ENCODE data around the gene MPP1. TPM values are rescaled to one million over a fixed set of nuclear protein-coding genes. Genes with fewer than 3 reads are reported as not detected.
"Not testable (repeated sequence)": the region's sequence is repeated elsewhere in the genome, so short reads cannot be mapped to it uniquely, and the experiment has no call there.

Gene MPP1
- total RNA-seq, 2 donors from 2014 or later: 29.5 to 37.1 TPM

DNA sequence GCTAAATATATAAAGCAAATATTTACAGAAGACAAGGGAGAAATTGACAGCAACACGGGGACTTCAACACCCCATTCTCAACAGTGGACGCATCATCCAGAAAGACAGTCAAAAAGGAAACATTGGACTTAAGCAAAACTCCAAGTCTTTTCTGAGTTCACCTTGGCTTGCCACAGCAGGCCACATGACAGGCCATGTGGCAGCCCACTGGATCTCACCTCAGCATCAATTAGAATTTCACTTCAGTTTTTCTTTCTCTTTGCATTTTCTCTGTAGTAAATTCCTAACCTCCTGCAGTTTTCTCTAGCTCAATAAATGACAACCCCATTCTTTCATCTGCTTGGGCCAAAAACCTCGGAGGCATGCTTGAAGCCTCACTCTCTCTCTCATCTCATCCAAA is 16.7 kb upstream of the MPP1 start:
- peaks cover 8% of the 10 kb centered on the region for H3K27me3 Mint-ChIP-seq (ENCODE audit: low read depth)

DNA sequence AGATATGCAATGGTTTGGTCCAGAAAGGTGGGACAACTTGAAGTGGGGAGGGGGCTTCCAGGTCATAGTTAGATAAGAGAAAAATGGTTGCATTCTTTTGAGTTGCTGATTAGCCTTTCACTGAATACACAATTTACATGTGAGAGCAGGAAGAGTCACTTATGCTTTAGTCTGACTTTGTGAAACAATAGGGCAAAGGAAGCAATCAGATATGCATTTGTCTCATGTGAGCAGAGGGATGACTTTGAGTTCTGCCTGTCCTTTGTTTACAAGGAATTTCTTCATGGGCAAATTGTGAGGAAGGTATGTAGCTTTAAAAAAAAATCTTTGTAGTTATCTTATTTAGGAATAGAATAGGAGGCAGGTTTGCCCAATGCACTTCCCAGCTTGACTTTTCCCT is 16.2 kb upstream of the MPP1 start:
- H3K27ac Mint-ChIP-seq: no peak overlapping the region
- no peak for DNase-seq
- peaks cover 8% of the 10 kb centered on the region for H3K27me3 Mint-ChIP-seq (ENCODE audit: low read depth)
- no peaks in the 10 kb centered on the region for H3K9me3 Mint-ChIP-seq
- no peak overlapping the region for H3K4me3 Mint-ChIP-seq
- no peaks in the 10 kb centered on the region for H3K4me1 Mint-ChIP-seq (ENCODE audit: low read depth)
- no peaks in the 10 kb centered on the region for H3K36me3 Mint-ChIP-seq (ENCODE audit: insufficient read depth in 2 of 2)
- no peak for ATAC-seq (replicated peaks in 1 of 2)

More for the DNA sequence above, 16.7 kb upstream of the MPP1 start:
- no peaks in the 10 kb centered on the region for H3K36me3 Mint-ChIP-seq (ENCODE audit: insufficient read depth in 2 of 2)
- no peak overlapping the region for H3K4me3 Mint-ChIP-seq
- H3K4me1 Mint-ChIP-seq (ENCODE audit: low read depth): no peaks in the 10 kb centered on the region
- ATAC-seq (replicated peaks in 1 of 2) (no peak), DNase-seq (no peak)
- H3K9me3 Mint-ChIP-seq: no peaks in the 10 kb centered on the region
- no peak overlapping the region for H3K27ac Mint-ChIP-seq

DNA sequence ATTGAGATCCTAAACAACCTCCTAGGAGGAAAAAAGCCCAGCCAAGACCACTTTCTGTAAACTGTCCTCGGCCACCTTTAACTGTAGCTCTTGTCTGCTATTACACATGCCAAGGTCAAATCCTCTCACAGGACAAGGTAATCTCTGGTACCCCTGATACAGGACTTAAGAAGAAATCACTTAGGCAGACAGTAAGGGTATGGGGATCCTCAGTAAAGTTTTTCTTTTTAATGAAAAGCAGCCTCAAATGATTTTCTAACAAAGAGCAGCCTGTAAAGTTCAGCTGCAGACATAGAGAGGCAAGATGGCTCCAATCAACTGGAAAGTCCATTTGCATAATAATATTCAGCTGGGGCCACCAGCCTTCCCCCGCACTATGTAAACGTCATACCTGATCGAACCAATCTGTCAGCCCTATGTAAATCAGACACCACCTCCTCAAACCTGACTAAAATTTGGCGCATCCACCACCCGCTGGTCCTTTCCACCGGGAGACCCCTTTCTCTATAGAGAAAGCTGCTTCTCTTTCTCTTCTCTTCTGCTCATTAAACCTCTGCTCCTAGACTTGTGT is 14.6 kb upstream of the MPP1 start:
- no peaks in the 10 kb centered on the region for H3K36me3 Mint-ChIP-seq (ENCODE audit: insufficient read depth in 2 of 2)

DNA sequence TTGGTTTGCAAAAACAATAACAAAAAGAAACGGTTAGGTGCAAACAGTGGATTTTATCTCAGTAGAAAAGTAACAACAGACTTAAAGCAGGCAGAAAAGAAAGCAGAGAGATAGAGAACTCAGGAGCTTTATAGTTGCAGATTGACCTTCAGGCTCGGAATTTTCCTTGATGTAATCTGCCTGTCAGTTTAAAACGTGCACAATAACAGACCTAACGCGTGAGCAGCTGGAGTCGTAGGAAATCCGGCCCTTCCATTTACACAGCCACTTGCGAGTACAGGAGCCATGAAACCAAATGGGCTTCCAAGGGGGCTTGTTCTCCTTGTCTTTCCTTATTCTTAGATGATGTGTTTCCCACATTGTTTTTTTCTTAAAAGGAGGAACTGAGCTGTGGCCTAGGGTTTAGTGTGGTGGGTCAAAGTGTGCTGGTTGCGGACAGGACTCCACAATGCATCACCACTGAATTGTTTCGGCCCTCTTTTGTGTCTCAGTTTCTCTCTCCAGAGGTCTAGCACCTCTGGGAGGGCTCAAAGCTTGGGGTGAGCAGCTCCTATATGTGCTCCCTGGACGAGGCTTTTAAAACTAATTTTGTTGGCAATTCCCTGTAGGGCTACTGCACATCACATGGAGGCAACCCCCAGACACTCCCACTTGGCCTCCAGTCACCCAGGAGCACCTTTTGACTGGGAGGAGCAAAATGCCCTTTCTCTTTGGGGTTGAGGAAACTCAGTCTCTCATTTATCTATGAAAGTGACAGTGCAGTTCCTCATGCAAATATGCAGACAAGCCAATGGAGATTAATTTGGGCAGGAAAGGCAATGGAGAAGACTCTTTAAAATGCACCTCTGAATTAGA is 13.9 kb upstream of the MPP1 start:
- Mint-ChIP-seq H3K4me3 (no peak overlapping the region), H3K36me3 (ENCODE audit: insufficient read depth in 2 of 2) (no peaks in the 10 kb centered on the region), H3K9me3 (no peaks in the 10 kb centered on the region), H3K27ac (no peak overlapping the region), H3K27me3 (ENCODE audit: low read depth) (peaks cover 17% of the 10 kb centered on the region), H3K4me1 (ENCODE audit: low read depth) (no peaks in the 10 kb centered on the region)
- ATAC-seq (replicated peaks in 1 of 2) (no peak), DNase-seq (no peak)

More for the DNA sequence above, 14.6 kb upstream of the MPP1 start:
- Mint-ChIP-seq H3K9me3 (no peaks in the 10 kb centered on the region), H3K4me1 (ENCODE audit: low read depth) (no peaks in the 10 kb centered on the region), H3K4me3 (no peak overlapping the region), H3K27me3 (ENCODE audit: low read depth) (peaks cover 17% of the 10 kb centered on the region), H3K27ac (no peak overlapping the region)
- DNase-seq (no peak), ATAC-seq (replicated peaks in 1 of 2) (no peak)

DNA sequence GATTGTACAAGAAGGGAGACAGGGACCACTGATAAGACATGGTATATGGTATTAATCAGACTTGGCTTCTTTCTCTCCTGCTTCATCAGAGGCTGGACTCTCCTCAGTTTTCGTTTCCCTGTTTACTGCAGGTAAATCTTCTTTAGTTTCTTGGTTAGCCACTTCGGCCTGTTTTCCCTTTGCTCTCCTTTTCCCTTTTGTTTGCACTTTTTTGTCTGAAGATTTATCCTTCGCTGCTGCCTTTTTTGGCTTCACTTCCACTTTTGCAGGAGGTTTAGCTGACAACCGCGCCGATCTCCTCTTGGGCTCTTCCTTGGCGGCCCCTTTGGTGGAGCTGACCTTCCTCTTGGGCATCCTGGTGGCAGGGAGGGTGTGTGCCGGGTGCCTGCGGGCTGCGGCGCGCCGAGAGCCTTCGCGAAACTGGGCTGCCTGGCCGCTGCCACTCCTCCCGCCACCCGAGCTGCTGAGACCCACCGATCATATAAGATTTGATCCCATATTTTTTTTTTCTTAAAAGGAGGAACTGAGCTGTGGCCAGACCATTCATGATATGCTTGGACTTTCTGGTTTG is 11.8 kb upstream of the MPP1 start:
- DNase-seq; H3K4me1 Mint-ChIP-seq (ENCODE audit: low read depth); H3K4me3 Mint-ChIP-seq; H3K36me3 Mint-ChIP-seq (ENCODE audit: insufficient read depth in 2 of 2); H3K9me3 Mint-ChIP-seq; H3K27ac Mint-ChIP-seq; ATAC-seq (replicated peaks in 1 of 2): not testable (repeated sequence)
- H3K27me3 Mint-ChIP-seq (ENCODE audit: low read depth): peaks cover 25% of the 10 kb centered on the region

DNA sequence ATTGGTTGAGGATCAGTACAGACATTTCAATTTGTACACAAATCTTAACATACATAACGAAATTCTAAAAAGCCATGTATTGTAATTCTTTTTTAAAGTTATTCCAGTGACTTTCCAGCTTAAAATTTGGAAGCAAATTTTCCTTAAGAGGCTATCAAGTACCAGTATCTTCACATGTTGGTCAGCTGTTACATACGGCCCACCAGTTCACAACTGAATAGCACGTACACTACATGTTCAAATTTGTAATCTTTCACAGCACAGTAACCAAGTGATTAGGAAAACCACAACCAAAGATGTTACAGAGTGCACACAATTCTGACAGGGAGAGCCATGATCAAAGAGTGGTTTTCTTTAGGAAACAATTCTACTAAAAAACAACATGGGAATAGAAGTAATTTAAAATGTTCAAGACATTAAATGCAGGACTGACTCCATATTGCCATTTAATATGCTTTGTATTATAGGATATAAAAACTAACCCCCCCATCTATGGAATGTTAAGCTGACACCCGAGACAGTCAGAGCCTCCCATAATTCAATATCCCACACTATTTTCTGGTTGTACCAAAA is 11.1 kb upstream of the MPP1 start:
- ATAC-seq (replicated peaks in 1 of 2); H3K4me1 Mint-ChIP-seq (ENCODE audit: low read depth); H3K27ac Mint-ChIP-seq; DNase-seq; H3K36me3 Mint-ChIP-seq (ENCODE audit: insufficient read depth in 2 of 2); H3K4me3 Mint-ChIP-seq; H3K9me3 Mint-ChIP-seq: not testable (repeated sequence)
- H3K27me3 Mint-ChIP-seq (ENCODE audit: low read depth): peaks cover 27% of the 10 kb centered on the region

DNA sequence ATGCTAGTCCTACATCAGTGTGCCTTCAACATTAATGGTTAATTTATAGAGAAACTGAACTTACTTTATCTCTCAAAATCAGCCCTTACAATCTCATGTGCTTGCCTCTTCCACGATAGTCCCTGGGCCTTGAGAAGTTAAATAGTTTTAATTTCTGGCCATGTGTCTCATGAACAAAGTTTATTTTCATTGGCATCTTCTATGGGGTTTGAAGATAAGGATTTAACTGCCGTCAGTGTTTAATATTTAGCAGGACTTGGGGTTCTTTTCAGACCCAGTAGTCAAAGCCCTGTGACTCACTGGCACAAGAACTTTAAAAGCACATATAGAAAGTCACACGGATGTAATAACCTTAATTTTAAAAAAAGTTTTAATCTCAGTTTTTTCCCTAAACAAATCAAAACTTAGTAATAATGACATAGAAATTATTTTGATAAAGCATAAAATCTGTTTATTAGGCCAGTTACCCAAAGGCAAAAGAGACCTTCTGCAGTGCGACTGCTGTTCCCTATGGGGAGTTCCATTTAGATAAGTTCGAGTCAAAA is 10.1 kb upstream of the MPP1 start:
- H3K4me3 Mint-ChIP-seq: no peak overlapping the region
- no peaks in the 10 kb centered on the region for H3K36me3 Mint-ChIP-seq (ENCODE audit: insufficient read depth in 2 of 2)
- H3K9me3 Mint-ChIP-seq: no peaks in the 10 kb centered on the region
- H3K4me1 Mint-ChIP-seq (ENCODE audit: low read depth): no peaks in the 10 kb centered on the region
- H3K27me3 Mint-ChIP-seq (ENCODE audit: low read depth): peaks cover 23% of the 10 kb centered on the region
- no peak overlapping the region for H3K27ac Mint-ChIP-seq
- no peak for DNase-seq
- ATAC-seq (replicated peaks in 1 of 2): no peak

DNA sequence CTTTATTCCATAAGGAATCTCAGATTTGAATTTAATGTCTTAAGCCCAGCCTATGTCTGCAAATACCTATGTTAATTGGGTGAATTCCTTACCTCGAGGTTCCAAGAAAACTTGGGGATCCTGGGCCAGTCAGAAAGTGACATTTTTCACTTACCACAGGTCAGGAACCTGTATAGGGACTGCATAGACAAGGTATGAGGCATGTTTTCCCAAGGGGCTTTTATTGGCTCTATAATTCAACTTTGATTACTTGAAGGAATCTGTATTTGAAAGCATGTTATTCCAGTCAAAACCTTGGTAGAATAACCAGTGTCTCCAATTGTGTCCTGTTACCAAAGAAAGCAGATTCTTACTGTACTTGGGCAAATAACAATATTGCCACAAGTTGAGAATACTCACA is 8.5 kb upstream of the MPP1 start:
- no peak overlapping the region for H3K27ac Mint-ChIP-seq
- ATAC-seq (replicated peaks in 1 of 2) (no peak), DNase-seq (no peak)
- H3K36me3 Mint-ChIP-seq (ENCODE audit: insufficient read depth in 2 of 2): no peaks in the 10 kb centered on the region
- no peak overlapping the region for H3K4me3 Mint-ChIP-seq
- peaks cover 6% of the 10 kb centered on the region for H3K4me1 Mint-ChIP-seq (ENCODE audit: low read depth)
- H3K9me3 Mint-ChIP-seq: no peaks in the 10 kb centered on the region
- H3K27me3 Mint-ChIP-seq (ENCODE audit: low read depth): peaks cover 23% of the 10 kb centered on the region

DNA sequence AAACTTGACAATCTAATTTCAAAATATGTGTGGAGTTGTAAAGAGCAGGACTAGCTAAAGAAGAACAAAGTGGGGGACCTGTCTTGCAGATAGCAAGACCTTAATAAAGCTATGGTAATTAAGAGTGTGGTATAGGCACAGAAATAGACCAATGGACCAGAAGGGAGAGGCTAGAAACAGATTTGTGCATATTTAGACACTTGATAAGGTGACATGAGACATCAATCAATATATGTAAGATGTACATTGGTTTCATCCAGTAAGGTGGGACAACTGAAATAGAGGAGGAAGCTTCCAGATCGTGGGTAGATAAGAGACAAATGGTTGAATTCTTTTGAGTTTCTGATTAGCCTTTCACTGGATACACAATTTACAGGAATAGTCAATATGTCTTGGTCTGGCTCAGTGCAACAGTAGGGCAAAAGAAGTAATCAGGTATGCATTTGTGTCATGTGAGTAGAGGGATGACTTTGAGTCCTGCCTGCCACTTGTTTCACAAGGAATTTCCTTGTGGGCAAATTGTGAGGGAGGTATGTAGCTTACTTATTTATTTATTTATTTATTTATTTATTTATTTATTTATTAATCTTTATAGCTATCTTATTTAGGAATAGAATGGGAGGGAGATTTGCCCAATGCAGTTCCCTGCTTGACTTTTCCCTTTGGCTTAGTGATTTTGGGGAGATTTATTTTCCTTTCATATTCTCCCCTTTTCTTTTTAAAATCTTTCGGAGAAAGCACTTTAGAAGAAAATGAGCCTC is 7.2 kb upstream of the MPP1 start:
- H3K4me3 Mint-ChIP-seq: no peak overlapping the region
- H3K36me3 Mint-ChIP-seq (ENCODE audit: insufficient read depth in 2 of 2): no peaks in the 10 kb centered on the region
- DNase-seq: no peak
- no peak overlapping the region for H3K27ac Mint-ChIP-seq
- peaks cover 0 to under 1% of the 10 kb centered on the region in 2 donors for H3K9me3 Mint-ChIP-seq
- no peak for ATAC-seq (replicated peaks in 1 of 2)
- peaks cover 32% of the 10 kb centered on the region for H3K27me3 Mint-ChIP-seq (ENCODE audit: low read depth)
- peaks cover 6% of the 10 kb centered on the region for H3K4me1 Mint-ChIP-seq (ENCODE audit: low read depth)

DNA sequence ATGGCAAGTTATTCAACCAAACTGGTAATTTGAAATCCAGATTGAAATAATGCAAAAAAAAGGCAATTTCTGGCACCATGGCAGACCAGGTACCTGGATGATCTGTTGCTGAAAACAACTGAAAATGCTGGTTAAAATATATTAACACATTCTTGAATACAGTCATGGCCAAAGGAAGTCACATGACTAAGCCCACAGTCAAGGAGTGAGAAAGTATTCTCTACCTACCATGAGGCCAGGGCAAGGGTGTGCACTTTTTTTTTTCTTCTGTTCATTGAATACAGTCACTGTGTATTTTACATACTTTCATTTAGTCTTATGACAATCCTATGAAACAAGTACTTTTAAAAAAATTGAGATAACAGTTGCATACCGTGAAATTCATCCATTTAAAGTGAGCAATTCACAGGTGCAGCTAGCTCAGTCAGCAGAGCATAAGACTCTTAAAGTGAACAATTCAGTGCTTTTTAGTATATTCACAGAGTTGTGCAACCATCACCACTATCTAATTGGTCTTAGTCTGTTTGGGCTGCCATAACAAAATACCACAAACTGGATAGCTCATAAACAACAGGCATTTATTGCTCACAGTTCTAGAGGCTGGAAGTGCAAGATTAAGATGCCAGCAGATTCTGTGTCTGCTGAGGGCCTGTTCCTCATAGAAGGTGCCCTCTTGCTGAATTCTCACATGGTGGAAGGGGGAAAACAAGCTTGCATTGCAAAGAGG is 4.8 kb upstream of the MPP1 start:
- H3K4me3 Mint-ChIP-seq: no peak overlapping the region
- H3K27ac Mint-ChIP-seq: no peak overlapping the region
- H3K9me3 Mint-ChIP-seq: peaks cover 0 to 3% of the 10 kb centered on the region in 2 donors
- H3K27me3 Mint-ChIP-seq (ENCODE audit: low read depth): peaks cover 26% of the 10 kb centered on the region
- DNase-seq (no peak), ATAC-seq (replicated peaks in 1 of 2) (peak; percentile 52 to 65)
- peaks cover 13% of the 10 kb centered on the region for H3K4me1 Mint-ChIP-seq (ENCODE audit: low read depth)
- no peaks in the 10 kb centered on the region for H3K36me3 Mint-ChIP-seq (ENCODE audit: insufficient read depth in 2 of 2)

DNA sequence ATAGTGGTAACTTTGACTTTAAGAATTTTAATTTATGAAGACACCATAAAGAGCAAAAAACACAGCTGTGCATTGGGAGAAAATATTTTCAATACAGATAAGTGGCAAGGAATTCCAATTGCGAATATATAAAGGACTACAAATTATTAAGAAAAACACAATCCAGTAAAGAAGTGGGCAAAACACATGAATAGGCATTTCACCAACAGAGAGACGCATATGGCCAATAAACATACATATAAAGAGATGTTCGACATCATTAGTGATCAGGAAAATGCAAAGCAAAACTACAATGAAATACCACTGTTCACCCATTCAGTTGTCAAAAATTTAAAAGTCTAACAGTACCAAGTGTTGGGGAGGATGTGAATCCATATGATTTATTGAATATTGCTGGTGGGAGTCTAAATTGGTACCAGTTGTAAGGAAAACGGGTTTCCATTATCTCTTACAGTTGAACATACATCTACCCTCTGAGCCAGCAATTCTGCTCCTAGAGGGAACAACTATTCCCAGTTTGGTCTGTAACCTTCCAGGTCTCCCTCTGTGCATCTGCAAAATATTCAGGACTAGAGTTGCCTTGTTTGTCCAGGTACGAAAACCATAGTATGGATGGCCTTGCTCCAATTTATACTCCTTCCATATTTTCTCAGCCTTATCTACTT is 1.7 kb upstream of the MPP1 start:
- Mint-ChIP-seq H3K9me3 (peaks cover 0 to 3% of the 10 kb centered on the region in 2 donors), H3K36me3 (ENCODE audit: insufficient read depth in 2 of 2) (no peaks in the 10 kb centered on the region), H3K27me3 (ENCODE audit: low read depth) (peaks cover 17% of the 10 kb centered on the region), H3K4me3 (no peak overlapping the region), H3K27ac (no peak overlapping the region), H3K4me1 (ENCODE audit: low read depth) (peaks cover 37% of the 10 kb centered on the region)
- DNase-seq (no peak), ATAC-seq (replicated peaks in 1 of 2) (no peak)

DNA sequence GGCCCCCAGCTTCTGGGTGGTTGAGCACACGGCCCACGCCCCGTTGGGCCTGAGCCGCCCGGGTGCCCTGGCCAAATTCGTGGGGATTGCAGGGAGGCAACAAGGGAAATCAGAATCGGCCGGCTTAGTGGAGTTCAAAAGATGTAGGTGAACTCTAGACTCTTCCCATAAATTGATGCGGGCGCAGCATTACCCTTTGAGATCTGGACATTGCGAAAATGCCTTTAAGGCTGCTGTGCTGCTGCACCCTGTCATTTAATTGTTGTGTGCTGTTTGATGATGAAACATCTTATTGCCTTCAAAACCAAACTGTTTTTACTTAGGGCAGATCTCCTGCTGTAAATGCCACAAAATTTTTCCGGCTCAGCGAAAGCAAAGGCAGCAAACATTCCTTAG is 409 bp upstream of the MPP1 start:
- Mint-ChIP-seq H3K4me1 (ENCODE audit: low read depth) (peaks cover 45% of the 10 kb centered on the region), H3K36me3 (ENCODE audit: insufficient read depth in 2 of 2) (no peaks in the 10 kb centered on the region), H3K9me3 (peaks cover 0 to 3% of the 10 kb centered on the region in 2 donors), H3K27ac (peak overlapping the region; percentile 19), H3K27me3 (ENCODE audit: low read depth) (peaks cover 12% of the 10 kb centered on the region), H3K4me3 (peak overlapping the region; percentile 88 to 89)
- ATAC-seq (replicated peaks in 1 of 2): no peak
- no peak for DNase-seq
